ENCODE measurements around the gene NSMCE3. TPM values are rescaled to one million over a fixed set of nuclear protein-coding genes. Genes with fewer than 3 reads are reported as not detected.

NSMCE3 gene
- total RNA-seq, 1 donor from 2014 or later, result 6.8 TPM

- H3K9me3 ChIP-seq (replicated peaks), result no peaks in the 10 kb centered on the region
- TF ChIP-seq CTCF (IDR thresholded peaks at IDR 0.05; ENCODE audit: borderline replicate concordance), result no peak
- no peak overlapping the region for H3K27ac ChIP-seq (replicated peaks)
- no peaks in the 10 kb centered on the region for H3K4me1 ChIP-seq
- intact Hi-C loops (cut with micrococcal nuclease), result no loop called here
- no peak for DNase-seq
- H3K4me3 ChIP-seq, result no peak overlapping the region
- H3K36me3 ChIP-seq, result no peaks in the 10 kb centered on the region
- H3K27me3 ChIP-seq (ENCODE audit: low read depth), result peaks cover 30% of the 10 kb centered on the region
Observed at GRCh38 chr15:29220852-29221251, 48.8 kb downstream of the NSMCE3 start.

- Histone ChIP-seq H3K27ac (replicated peaks) (no peak overlapping the region), H3K27me3 (ENCODE audit: low read depth) (peaks cover 11% of the 10 kb centered on the region), H3K36me3 (no peaks in the 10 kb centered on the region), H3K9me3 (replicated peaks) (no peaks in the 10 kb centered on the region), H3K4me3 (no peak overlapping the region), H3K4me1 (no peaks in the 10 kb centered on the region)
- intact Hi-C loops (cut with micrococcal nuclease), result no loop called here
- DNase-seq, result no peak
- no peak for TF ChIP-seq CTCF (IDR thresholded peaks at IDR 0.05; ENCODE audit: borderline replicate concordance)
Observed at GRCh38 chr15:29216955-29217354, 52.7 kb downstream of the NSMCE3 start.

Data from left ventricle myocardium inferior (tissue), 1 donor.